NCI-H460 (cell line): ENCODE measurements around the gene YWHAG. TPM values are rescaled to one million over a fixed set of nuclear protein-coding genes. Genes with fewer than 3 reads are reported as not detected.
A peak's percentile ranks its signal among the peaks of the same experiment; 100 is the strongest.
"Not testable (repeated sequence)": the region's sequence is repeated elsewhere in the genome, so short reads cannot be mapped to it uniquely, and the experiment has no call there.

Experiments used
- DNase-seq: peaks from one replicate; pipeline ENCODE4 v3.0.0-alpha.2; 2016; ENCODE audit warnings: low read depth; ENCODE audit errors: extremely low read depth
- polyA plus RNA-seq: library from polyadenylated mRNA; depleted of rRNA; stranded (reverse); fragments of >200 nt; gene quantifications from 2 replicates; pipeline ENCODE4 v1.2.3, GENCODE V29; 2014; cell fraction: nucleus; rRNA removed
- total RNA-seq: library from RNA; depleted of rRNA; stranded (reverse); fragments of >200 nt; shearing (Covaris generic); gene quantifications from 2 replicates; pipeline ENCODE4 v1.2.3, GENCODE V29; 2014; rRNA removed

The YWHAG gene
- 151 and 167 TPM in 2 replicates for total RNA-seq
- polyA plus RNA-seq: 82.9 and 100 TPM in 2 replicates

DNA sequence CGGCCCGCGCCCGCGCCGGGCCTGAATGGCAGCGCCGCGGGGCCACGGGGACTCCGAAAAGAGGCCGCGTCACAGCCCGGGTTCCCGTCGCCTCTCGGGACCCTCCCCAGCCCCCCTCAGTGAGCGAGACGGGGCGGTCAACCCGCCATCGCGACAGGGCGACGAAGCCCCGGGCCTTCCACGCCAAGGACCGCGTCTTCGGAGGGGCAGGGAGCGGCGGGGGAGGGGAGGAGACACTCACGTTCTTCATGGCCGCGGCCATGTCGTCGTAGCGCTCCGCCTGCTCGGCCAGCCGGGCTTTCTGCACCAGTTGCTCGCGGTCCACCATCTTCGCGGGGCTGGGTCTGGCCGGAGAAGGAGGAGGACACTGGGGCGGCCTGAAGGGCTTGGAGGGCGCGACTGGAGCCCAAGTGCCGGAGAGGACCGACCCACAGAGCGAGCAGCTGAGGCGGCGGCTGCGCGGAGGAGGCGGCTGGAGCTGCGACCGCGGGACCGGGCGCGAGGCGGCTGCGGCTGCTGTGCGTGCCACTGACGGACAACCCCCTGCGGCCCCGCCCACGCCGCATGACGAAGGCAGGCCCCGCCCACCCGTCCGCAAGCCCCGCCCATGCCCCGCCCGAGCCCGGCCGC, at the start of gene YWHAG:
YWHAG (minus strand) TSS at position 511 of the 630 bp plus-strand sequence; CDS start at position 328, 183 bp downstream.
- DNase-seq: peak; percentile 81

DNA sequence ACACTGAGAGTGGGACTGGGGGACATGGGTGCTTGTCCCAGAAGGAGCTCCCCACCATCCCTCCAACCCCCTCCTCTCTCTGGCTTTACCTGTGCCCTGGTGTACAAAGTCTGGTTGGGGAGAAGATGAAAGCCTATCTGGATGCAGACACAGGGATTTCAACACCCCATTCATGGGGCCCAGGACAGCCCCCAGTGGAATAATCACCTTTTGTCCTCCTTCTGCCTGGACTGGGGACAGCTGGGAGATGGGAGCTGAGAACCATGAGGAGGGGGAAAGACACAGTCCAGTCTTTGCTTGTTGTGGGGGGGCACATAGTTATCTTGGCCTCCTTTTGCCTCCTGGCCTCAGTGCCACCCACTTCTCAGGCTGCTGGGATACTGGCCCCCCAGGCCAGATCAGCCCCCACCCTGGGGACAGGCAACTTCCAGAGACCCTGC, 49.4 kb upstream of the YWHAG start:
- no peak for DNase-seq

DNA sequence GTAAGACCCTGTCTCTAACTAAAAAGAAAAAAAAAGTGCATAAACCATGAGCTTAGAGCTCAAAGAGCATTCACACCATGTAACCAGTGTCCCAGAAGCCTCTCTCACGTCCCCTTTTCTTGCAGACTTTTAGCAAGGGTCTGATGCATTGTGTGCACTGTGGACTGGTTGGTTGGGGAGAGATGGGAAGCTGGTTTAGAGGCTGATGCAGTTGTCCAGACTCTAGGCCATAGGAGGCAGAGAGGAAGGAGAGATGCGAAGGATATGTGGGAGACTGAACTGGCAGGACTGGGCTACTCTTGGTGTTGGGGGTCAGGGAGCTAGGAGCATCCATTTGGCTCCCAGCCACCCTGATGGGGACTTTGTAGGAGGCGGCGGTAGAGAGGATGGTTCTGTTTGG, 48.9 kb upstream of the YWHAG start:
- no peak for DNase-seq

DNA sequence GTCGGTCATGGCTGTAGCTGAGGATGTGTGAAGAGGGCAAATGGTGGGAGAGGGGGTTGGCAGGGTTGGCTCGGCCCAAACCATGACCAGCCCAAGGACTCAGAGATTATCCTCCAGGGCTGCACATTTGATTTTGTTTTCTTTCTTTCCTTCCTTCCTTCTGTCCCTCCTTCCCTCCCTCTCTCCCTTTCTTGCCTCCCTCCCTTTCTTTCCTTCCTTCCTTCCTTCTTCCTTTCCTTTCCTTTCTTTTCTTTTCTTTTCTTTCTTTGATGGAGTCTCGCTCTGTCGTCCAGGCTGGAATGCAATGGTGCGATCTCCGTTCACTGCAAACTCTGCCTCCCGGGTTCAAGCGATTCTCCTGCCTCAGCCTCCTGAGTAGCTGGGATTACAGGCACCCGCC, 46.9 kb upstream of the YWHAG start:
- no peak for DNase-seq

DNA sequence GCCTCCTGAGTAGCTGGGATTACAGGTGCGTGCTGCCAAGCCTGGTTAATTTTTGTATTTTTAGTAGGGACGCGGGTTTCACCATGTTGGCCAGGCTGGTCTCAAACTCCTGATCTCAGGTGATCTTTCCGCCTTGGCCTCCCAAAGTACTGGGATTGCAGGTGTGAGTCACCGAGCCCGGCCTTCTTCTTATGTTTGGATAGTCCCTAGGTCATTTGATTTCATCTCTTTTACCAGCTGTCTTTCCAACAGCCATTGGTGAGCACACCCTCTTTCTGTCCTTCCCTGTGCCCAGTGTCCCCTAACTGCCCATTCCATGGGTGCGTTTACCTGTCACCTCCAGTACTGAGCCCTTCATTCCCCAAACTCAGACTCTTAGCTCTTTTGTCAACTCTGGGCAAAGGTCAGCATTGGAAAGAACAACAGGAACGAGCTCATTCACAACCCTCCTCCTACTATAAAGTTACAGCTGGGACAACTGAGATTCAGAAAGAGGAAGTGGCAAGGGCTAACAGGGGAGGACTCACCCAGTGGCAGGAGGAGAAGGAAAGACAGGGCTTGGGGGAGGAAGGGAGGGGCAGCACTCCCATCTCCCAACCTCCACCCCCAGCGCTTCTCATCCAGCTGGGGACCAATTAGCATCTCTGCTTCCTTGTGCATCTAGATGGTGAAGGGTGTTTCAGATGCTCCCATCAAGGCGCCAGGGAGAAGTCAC, 45.1 kb upstream of the YWHAG start:
- no peak for DNase-seq

DNA sequence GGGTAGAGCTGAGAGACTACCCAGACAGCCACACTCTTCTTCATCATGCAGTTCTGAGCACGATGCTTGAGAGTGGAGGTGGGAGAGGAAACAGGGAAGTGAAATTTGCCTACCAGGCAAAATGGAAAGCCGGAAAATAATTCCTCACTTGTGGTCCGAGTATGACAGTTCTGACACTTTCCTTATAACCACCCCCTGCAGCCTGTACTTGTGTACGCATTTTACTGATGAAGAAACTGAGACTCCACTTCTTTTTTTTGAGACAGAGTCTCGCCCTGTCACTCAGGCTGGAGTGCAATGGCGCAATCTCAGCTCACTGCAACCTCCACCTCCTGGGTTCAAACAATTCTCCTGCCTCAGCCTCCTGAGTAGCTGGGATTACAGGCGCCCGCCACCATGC, 44.3 kb upstream of the YWHAG start:
- DNase-seq: not testable (repeated sequence)

DNA sequence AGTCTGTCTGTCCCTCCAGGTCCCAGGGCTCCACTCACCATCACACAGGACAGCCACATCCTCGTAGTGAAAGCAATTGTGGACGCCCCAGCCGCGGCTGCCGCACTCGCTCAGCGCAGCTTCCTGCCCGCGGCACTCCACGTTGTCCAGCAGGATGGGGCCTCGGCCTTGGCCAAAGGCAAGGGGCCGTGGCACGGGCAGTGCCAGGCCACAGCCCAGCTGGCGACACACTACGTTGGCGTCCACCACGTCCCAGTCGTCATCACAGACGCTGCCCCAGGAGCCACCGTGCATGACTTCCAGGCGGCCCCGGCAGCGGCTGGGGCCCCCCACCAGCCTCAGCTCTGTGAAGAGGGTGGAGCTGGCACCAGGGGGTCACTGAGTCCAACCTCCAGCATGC, 41.5 kb upstream of the YWHAG start:
- DNase-seq: no peak

DNA sequence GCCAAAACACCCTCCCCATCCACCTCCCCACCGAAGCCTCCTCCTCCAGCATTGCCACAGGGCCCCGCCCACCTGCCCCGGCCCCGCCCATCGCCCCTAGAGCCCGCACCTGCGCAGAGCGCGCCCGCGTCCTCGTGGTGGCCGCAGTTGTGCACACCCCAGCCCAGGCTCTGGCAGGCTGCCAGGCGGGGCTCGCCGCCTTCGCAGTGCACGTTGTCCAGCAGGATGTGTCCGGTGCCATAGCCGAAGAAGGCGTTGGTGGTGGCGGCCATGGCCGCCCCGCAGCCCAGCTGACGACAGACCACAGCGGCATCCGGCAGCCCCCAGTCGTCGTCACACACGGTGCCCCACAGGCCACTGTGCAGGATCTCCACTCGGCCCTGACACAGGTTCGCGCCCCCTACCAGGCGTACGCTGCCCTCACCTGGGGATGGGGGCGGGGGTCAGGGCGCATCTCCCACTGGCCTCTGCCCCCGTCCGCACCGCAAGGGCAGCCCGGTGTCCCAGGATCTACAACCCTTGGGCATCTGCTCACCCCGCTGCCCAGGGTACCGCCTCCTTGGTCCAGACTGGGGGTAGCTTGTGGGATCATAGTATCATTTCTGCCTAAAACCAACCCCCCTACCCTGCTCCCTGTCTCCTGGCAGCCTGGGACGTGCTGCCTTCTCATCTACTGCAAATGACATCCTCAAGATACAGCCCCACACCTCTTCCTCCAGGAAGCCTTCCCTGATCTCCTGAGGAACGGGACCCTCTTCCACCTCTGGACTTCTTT, 38.8 kb upstream of the YWHAG start:
- DNase-seq: peak; percentile 81

DNA sequence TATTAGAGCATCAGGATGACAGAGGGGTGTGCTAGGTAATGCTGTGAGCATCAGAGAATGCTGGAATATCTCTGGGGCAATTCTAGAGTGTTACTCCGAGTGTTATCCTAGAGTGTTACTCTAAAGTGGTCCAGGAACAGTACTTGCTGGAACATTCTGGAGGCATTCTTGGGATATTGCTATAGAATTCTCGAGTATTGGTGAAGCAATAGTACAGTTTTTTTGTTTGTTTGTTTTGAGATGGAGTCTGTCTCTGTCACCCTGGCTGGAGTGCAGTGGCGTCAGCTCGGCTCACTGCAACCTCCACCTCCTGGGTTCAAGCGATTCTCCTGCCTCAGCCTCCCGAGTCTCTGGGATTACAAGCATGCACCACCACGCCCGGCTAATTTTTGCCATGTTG, 38.1 kb upstream of the YWHAG start:
- no peak for DNase-seq

DNA sequence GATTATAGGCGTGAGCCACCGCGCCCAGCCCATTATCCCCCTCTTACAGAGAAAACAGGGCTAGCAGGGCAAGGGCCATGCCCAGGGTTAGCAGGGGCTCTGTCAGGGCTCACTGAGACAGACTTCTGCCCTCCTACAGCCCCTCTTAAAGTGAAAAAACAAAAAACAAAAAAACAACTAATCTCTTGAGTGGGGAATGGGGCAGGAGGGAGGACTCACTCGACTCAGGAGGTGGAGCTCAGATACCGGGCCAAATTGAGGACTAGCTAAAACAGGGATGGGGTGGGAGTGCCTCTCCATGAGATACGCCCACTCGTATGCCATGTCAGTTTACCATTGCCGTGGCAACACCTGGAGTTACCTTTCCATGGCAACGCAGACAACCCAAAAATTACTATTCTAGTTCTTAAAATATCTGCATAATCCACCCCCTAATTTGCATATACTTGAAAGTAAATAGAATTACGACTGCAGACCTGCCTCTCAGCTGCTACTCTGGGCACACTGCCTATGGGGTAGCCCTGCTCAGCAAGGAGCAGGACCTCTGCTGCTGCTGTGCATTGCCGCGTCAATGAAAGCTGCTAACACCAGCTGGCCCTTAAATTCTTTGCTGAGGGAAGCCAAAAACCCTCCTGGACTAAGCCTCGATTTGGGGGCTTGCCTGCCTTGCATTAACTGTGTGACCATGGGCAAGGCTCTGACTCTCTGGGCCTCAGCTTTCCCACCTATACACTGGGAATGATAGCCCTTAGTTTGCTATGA, 37.4 kb upstream of the YWHAG start:
- no peak for DNase-seq

DNA sequence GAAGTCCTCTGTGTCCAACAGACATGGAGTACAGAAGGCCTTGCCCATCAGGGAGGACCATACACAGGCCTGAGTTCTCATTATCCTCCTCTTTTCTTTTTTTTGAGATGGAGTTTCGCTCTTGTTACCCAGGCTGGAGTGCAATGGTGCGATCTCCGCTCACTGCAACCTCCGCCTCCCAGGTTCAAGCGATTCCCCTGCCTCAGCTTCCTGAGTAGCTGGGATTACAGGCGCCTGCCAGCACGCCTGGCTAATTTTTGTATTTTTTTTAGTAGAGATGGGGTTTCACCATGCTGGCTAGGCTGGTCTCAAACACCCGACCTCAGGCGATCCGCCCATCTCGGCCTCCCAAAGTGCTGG, 36.8 kb upstream of the YWHAG start:
- not testable (repeated sequence) for DNase-seq

DNA sequence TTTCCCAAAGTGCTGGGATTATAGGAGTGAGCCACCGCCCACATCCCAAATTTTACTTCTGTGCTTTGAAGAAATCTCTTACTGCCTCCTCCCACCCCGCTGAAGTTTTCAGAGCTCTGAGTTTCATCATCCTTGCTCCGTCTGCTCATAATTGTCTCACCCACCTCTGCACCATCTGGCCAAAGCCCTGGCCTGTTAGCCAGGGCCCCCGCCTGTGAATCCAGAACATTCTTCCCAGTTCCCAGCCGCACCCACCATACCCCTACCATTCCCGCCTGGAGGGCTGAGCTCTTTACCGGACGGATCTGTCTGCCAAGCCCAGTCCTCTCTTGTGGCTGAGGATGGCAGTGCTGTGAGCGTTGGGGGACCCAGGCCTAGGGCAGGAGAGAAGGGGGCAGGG, 36.2 kb upstream of the YWHAG start:
- no peak for DNase-seq

DNA sequence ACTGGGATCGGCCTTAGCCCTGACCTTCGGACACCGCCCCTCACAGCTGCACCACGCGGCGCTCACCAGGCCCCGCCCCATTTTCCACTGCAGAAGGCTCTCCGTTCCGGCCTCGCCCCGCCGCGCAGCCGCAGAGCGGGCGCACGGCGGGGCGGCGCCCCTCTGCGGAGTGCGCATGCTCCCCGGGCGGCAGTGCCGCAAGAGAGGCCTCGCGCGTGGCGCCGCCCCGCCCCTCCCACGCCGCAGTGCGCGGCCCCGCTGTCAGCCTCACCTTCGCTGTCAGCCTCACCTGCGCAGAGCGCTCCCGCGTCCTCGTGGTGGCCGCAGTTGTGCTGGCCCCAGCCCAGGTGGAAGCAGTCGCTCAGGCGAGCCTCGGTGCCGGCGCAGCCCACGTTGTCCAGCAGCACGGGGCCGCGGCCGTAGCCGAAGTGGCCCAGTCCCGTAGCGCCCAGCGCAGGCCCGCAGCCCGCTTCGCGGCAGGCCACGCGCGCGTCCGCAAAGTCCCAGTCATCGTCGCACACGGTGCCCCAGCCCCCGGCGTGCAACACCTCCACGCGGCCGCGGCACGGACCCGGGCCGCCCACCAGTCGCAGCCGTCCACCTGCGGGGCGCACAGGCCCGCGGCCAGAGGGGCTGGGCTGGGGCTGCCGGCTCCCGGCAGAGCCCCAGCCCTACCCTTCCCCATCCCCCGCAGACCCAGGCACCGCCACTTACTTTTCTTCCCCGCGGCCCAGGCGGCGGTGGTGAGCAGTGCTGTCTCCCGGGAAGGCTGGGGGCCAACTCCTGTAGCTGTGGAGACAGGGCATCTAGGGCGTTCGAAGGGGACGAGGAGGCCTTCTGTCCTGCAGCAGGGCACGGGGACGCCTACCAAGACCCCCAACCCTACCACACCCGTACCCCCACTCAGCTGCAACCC, 34.6 kb upstream of the YWHAG start:
- DNase-seq: peak; percentile 88

DNA sequence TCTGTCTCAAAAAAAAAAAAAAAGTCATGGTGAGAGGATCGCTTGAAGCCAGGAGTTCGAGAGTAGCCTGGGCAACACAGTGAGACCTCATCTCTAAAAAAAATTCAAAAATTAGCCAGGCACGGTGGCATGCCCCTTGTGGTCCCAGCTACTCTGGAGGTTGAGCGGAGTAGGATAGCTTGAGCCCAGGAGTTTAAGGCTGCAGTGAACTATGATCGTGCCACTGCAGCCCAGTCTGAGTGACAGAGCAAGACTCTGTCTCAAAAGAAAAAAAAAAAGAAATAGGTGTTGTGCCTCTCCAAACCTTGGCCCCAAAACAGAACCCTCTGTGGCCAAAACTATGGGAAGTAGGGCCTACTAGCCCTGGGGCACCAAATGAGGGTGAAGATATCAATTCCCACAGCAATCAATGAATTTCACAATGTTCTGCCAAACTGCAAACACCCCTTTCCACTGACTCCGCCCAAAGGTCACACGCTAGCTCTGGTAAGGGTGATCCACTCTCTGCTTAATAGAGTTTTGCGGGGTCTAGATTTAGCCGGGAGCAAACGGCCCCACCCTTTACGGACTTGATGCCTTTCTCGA, 33.8 kb upstream of the YWHAG start:
- no peak for DNase-seq

DNA sequence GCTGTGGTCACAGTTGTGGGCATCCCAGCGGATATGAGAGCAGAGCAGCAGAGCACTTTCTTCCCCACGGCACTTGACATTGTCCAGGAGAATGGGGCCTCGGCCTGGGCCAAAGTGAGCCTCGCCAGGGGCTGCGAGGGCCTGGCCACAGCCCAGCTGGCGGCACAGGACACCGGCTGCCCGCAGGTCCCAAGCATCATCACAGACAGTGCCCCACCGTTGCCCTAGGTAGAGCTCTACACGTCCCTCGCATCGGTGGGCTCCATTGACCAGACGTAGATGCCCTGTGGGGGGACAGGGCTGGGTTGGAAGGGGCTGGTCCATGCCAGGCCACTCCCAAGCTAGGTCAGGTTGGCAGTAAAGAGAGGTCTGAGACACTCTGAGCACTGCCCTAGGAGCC, 31.3 kb upstream of the YWHAG start:
- DNase-seq: no peak

DNA sequence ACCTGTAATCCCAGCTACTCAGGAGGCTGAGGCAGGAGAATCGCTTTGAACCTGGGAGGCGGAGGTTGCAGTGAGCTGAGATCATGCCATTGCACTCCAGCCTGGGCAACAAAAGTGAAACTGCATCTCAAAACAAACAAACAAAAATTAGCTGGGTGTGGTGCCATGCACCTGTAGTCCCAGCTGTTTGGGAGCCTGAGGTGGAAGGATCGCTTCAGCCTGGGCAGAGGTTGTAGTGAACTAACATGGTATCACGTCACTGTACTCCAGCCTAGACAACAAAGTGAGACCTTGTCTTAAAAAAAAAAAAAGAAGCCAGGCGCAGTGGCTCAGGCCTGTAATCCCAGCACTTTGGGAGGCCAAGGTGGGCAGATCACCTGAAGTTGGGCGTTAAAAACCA, 29.0 kb upstream of the YWHAG start:
- DNase-seq: not testable (repeated sequence)

DNA sequence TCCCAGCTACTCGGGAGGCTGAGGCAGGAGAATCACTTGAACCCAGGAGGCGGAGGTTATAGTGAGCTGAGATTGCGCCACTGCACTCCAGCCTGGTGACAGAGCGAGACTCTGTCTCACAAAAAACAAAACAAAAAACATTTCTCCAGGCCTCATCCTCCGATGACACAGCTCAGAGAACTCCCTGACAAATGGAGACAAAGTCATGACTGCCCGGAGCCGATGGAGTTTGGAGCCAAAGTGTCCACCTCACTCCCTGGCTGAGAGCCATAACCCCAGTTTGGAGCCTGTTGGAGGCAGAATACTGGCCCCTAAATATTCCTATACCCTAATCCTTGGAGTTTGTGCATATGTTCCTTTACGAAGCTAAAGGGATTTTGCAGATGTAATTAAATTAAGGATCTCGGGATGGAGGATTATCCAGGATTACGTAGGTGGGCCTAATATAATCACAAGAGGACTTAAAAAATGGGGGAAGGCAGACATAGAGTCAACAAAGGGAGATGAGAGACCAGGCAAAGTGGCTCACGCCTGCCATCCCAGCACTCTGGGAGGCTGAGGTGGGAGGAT, 28.0 kb upstream of the YWHAG start:
- no peak for DNase-seq

DNA sequence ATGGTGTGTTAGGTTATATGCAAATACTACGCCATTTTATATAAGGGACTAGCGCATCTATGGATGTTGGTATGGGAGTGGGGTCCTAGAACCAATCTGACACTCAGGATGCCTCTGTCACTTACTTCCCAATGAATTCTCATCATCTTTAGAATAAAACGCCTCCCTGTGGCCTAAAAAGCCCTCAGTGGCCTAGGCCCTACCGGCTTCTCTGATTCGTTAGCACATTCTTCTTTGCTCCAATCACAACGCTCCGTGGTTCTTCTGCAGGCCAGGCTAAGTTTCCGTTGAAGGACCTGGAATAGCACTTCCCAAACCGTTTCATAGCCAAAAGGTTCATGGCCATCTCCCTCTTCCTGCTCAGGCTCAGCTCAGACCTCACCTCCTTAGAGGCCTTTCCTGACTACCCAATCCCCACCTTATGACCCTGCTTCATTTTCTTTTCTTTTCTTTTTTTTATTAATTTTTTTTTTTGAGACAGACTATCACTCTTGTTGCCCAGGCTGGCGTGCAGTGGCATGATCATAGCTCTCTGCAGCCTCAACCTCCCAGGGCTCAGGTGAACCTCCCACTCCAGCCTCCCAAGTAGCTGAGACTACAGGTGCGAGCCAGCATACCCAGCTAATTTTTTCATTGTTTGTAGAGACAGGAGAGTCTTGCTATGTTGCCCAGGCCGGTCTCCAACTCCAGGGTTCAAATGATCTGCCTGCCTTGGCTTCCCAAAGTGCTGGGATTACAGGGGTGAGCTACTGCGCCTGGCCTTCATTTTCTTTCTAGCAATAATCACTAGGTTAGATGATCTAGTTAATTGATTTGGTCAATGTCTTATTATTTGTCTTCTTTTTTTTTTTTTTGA, 24.5 kb upstream of the YWHAG start:
- DNase-seq: no peak
